Measurements from ENCODE around the gene ARHGAP19.

GRCh38 chr10:97197030-97197500 lies 95.4 kb downstream of the ARHGAP19 start:
- TF ChIP-seq POLR2A (IDR thresholded peaks at IDR 0.05): no peak
- TF ChIP-seq CTCF (IDR thresholded peaks at IDR 0.05): no peak
